ENCODE measurements around the gene HSD17B3.
"Not testable (repeated sequence)": the region's sequence is repeated elsewhere in the genome, so short reads cannot be mapped to it uniquely, and the experiment has no call there.

Gene HSD17B3

DNA sequence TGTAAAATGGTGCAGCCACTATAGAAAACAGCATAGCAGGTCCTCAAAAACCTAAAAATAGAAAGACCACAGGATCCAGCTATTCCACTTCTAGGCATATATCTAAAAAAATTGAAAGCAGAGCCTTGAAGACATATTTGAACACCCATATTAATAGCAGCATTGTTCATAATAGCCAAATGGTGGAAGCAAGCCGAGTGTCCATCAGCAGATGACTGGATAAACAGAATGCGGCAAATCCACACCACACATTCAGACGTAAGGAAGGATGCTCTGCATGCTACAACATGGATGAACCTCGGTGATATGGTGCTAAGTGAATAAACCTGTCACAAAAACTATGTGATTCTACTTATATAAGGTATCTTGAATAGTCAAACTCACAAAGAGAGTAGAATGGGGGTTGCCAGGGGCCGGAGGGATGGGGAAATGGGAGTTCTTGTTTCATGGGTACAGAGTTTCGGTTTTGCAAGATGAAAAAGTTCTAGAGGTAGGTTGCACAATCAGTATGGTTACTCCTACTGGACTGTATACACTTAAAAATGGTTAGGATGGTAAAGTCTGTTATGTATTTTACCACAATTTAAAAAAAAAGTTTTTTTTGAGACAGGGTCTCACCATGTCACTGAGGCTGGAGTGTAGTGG lies 17.1 kb upstream of the HSD17B3 start:
- ChIA-PET POLR2A (no interaction called here), CTCF (no interaction called here)
- TF ChIP-seq NFRKB (IDR thresholded peaks at IDR 0.05) (no peak), LEF1 (IDR thresholded peaks at IDR 0.05; ENCODE audit: borderline replicate concordance) (no peak), BHLHE40 (IDR thresholded peaks at IDR 0.05; ENCODE audit: borderline replicate concordance) (no peak), TARDBP (IDR thresholded peaks at IDR 0.05) (no peak), ARNT (IDR thresholded peaks at IDR 0.05) (no peak), FOXA1 (IDR thresholded peaks at IDR 0.05) (no peak), ZNF384 (IDR thresholded peaks at IDR 0.05) (no peak), SP1 (IDR thresholded peaks at IDR 0.05) (no peak), FOXM1 (IDR thresholded peaks at IDR 0.05; ENCODE audit: borderline replicate concordance) (no peak), ELF4 (IDR thresholded peaks at IDR 0.05) (no peak), FOXK2 (IDR thresholded peaks at IDR 0.05) (no peak)
- DNase-seq (ENCODE audit: extremely low spot score) = no peak

DNA sequence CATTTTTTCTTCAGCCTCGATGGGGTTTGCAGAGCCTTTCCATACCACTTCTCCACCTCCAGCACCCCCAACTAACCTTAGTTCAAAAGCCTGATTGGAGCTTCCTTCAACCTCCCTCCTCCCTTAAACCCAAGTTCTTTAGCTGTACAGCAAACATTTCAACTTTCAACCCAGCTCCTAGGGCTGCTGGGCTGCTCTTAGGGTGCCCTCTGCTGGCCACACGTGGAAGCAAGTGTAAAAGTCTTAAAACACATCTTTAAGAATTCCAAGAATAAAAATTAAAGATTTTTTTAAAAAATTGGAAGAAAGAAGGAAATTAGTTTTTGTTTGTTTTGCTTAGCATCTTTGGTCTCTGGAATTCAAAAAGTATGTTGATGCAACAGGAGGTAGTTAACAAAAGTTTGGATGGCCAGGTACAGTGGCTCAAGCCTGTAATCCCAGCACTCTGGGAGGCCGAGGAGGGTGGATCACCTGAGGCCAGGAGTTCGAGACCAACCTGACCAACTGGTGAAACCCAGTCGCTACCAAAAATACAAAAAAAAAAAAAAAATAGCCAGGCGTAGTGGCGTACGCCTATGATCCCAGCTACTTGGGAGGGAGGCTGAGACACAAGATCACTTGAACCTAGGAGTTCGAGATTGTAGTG lies 15.5 kb upstream of the HSD17B3 start:
- TF ChIP-seq, protein P1, sequence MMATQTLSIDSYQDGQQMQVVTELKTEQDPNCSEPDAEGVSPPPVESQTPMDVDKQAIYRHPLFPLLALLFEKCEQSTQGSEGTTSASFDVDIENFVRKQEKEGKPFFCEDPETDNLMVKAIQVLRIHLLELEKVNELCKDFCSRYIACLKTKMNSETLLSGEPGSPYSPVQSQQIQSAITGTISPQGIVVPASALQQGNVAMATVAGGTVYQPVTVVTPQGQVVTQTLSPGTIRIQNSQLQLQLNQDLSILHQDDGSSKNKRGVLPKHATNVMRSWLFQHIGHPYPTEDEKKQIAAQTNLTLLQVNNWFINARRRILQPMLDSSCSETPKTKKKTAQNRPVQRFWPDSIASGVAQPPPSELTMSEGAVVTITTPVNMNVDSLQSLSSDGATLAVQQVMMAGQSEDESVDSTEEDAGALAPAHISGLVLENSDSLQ (IDR thresholded peaks at IDR 0.05) = no peak
- TF ChIP-seq SUZ12 (IDR thresholded peaks at IDR 0.05) (no peak), NFRKB (IDR thresholded peaks at IDR 0.05) (no peak), TARDBP (IDR thresholded peaks at IDR 0.05) (no peak)
- DNase-seq (ENCODE audit: extremely low spot score) = peak; percentile 69
- POLR2A ChIA-PET = no interaction called here
- CTCF ChIA-PET = interaction anchor here (0.7 to 1.5 kb wide), 7 partner anchors 9 to 1145 kb away, joined by 3 to 17 read pairs (median 4); no protein-coding TSS in a partner anchor

DNA sequence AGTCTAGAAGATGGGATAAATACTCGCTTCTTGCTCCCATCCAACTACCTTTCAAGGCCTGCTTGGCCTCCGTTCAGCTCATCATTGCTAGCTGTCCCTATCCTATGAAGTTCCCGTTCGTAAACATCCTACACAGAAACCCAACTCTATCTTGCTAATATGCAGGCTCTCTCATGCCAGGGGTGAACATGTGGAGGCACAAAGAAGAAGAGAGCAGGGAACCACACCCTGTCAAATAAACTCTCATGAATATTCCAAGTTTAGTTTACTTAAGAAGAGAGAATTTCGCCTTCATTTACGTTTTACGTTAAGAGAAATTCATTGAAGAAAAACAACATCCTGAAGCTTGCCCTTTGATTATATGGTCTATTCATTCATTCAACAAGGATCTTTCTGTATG lies 7.9 kb upstream of the HSD17B3 start:
- DNase-seq (ENCODE audit: extremely low spot score) = no peak
- CTCF ChIA-PET = interaction anchor here (0.6 kb wide), 1 partner anchor 357 kb away, joined by 6 read pairs; no protein-coding TSS in a partner anchor
- POLR2A ChIA-PET = no interaction called here
- TF ChIP-seq FOXK2 (IDR thresholded peaks at IDR 0.05) = no peak
- no peak for TF ChIP-seq CTBP1 (IDR thresholded peaks at IDR 0.05; ENCODE audit: borderline replicate concordance)
- no peak for TF ChIP-seq BHLHE40 (IDR thresholded peaks at IDR 0.05; ENCODE audit: borderline replicate concordance)
- TF ChIP-seq LEF1 (IDR thresholded peaks at IDR 0.05; ENCODE audit: borderline replicate concordance) = no peak
- no peak for TF ChIP-seq TARDBP (IDR thresholded peaks at IDR 0.05)

DNA sequence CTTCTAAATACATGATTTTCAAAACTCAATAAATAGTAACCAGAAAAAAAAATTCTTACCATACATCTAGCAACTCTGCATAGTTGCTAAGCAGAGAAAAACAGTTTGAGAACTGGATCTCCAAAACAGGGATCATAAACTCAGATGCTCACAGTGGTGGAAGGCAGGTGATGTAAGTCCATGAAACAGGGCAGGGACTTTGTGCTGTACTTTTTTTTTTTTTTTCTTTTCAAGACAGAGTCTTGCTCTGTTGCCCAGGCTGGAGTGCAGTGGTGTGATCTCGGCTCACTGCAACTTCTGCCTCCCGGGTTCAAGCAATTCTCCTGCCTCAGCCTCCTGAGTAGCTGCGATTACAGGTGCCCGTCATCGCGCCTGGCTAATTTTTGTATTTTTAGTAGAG lies 5.0 kb upstream of the HSD17B3 start:
- DNase-seq (ENCODE audit: extremely low spot score); POLR2A ChIA-PET; CTCF ChIA-PET: not testable (repeated sequence)

DNA sequence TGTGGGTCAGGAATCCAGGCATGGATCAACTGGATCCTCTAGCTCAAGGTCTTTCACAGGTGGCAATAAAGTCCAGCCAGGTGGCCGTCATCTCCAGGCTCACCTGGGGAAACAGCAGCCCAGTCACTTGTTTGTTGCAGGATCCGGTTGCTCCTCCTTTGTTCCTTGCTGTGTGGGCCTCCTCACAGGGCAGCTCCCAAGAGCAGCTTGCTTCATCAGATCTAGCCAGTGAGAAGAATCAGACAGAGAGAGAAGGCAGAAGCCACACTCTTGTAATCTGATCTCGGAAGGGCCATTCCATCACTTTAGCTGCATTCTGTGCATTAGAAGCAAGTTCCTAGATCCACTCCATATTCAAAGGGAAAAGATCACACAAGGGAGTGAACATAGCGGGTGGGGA lies 3.2 kb upstream of the HSD17B3 start:
- no peak for DNase-seq (ENCODE audit: extremely low spot score)
- ChIA-PET POLR2A (no interaction called here), CTCF (interaction anchor here (0.5 kb wide), 1 partner anchor 71 kb away, joined by 3 read pairs; no protein-coding TSS in a partner anchor)
- TF ChIP-seq ARNT (IDR thresholded peaks at IDR 0.05) = no peak
- no peak for TF ChIP-seq ZNF384 (IDR thresholded peaks at IDR 0.05)
- TF ChIP-seq, protein P1 (IDR thresholded peaks at IDR 0.05) = no peak
- TF ChIP-seq L3MBTL2 (conservative IDR thresholded peaks at IDR 0.05) = no peak
- no peak for TF ChIP-seq FOXM1 (IDR thresholded peaks at IDR 0.05; ENCODE audit: borderline replicate concordance)

DNA sequence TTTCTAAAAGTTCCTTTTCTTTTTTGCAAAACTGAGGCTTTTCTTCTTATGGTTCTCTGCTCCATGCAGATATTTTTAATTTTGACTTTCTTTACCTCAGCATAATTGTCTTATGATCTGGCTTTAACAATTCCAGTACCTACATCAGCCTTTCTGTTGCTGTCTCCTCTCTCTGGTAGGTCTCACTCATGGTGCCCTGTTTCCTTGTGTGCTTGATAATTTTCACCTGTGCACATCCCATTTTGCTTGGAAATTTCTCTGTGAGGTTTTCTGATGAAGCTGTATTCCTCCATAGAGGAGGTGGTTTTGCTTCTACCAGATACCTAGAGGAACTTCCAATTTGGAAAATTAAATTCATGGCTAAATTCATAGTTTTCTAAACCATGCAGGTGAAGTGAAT lies 2.3 kb upstream of the HSD17B3 start:
- DNase-seq (ENCODE audit: extremely low spot score) = no peak
- no peak for TF ChIP-seq CTBP1 (IDR thresholded peaks at IDR 0.05; ENCODE audit: borderline replicate concordance)
- no peak for TF ChIP-seq ELF4 (IDR thresholded peaks at IDR 0.05)
- no peak for TF ChIP-seq ZNF384 (IDR thresholded peaks at IDR 0.05)
- TF ChIP-seq SUZ12 (IDR thresholded peaks at IDR 0.05) = no peak
- TF ChIP-seq NFRKB (IDR thresholded peaks at IDR 0.05) = no peak
- TF ChIP-seq LEF1 (IDR thresholded peaks at IDR 0.05; ENCODE audit: borderline replicate concordance) = no peak
- no peak for TF ChIP-seq L3MBTL2 (conservative IDR thresholded peaks at IDR 0.05)
- no peak for TF ChIP-seq HDGF (IDR thresholded peaks at IDR 0.05; ENCODE audit: borderline replicate concordance)
- no peak for TF ChIP-seq FOXM1 (IDR thresholded peaks at IDR 0.05; ENCODE audit: borderline replicate concordance)
- TF ChIP-seq BHLHE40 (IDR thresholded peaks at IDR 0.05; ENCODE audit: borderline replicate concordance) = no peak
- TF ChIP-seq FOXA1 (IDR thresholded peaks at IDR 0.05) = no peak
- TF ChIP-seq ARNT (IDR thresholded peaks at IDR 0.05) = no peak
- no peak for TF ChIP-seq SP1 (IDR thresholded peaks at IDR 0.05)
- POLR2A ChIA-PET = no interaction called here
- CTCF ChIA-PET = no interaction called here

DNA sequence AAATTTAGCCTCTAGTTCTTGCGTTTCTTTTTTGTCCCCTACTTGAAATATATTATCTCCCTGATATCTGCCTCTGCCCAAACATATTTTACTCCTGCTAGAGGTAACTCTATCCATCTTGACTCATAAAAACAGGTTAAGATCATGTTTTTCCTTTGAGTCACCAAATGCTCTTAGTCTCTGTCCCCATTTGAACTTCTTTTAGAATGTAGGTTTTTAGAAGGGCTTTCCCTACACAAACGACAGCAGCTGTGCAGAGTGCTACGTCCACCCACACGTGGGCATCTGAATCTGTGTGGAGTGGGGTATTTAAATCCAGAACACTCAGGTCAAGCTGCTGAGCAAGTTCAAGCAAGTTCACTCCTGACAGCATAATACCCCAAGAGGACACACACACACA lies 2.2 kb downstream of the HSD17B3 start:
- ChIA-PET CTCF (no interaction called here), POLR2A (no interaction called here)
- no peak for DNase-seq (ENCODE audit: extremely low spot score)
- TF ChIP-seq FOXK2 (IDR thresholded peaks at IDR 0.05) (no peak), ARNT (IDR thresholded peaks at IDR 0.05) (no peak), LEF1 (IDR thresholded peaks at IDR 0.05; ENCODE audit: borderline replicate concordance) (no peak), CTBP1 (IDR thresholded peaks at IDR 0.05; ENCODE audit: borderline replicate concordance) (no peak), TARDBP (IDR thresholded peaks at IDR 0.05) (no peak), FOXA1 (IDR thresholded peaks at IDR 0.05) (no peak), SUZ12 (IDR thresholded peaks at IDR 0.05) (no peak)

DNA sequence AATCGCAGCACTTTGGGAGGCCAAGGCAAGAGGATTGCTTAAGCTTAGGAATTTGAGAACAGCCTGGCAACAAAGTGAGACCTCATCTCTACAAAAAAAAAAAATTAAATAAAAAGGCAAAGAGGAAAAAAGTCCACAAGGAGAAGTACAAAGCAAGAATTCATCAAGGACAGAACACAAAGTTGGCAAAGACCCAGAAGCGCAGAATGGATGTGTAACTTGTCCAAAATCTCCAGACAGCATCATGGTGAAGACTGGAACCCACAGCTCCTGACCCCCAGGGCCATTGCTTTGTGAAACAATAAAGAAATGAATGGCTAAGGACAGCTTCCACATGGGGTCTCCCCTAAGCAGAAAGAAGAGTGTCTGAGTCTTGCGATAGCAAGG lies 7.8 kb downstream of the HSD17B3 start:
- no peak for TF ChIP-seq TARDBP (IDR thresholded peaks at IDR 0.05)
- TF ChIP-seq, protein P1 (IDR thresholded peaks at IDR 0.05) = no peak
- TF ChIP-seq ELF4 (IDR thresholded peaks at IDR 0.05) = no peak
- DNase-seq (ENCODE audit: extremely low spot score) = no peak
- ChIA-PET CTCF (no interaction called here), POLR2A (no interaction called here)
